SKM-1 treated with dmso at 0.1 percent for 144 hours (cell line): ENCODE results near the gene SCFD2.
"Not testable (repeated sequence)": the region's sequence is repeated elsewhere in the genome, so short reads cannot be mapped to it uniquely, and the experiment has no call there.

ENCODE experiments used
- DNase-seq: peaks from one replicate; lab custom pipeline; 2025; ENCODE audit not compliant: unreplicated experiment; lab: John Stamatoyannopoulos, UW

The SCFD2 gene

DNA sequence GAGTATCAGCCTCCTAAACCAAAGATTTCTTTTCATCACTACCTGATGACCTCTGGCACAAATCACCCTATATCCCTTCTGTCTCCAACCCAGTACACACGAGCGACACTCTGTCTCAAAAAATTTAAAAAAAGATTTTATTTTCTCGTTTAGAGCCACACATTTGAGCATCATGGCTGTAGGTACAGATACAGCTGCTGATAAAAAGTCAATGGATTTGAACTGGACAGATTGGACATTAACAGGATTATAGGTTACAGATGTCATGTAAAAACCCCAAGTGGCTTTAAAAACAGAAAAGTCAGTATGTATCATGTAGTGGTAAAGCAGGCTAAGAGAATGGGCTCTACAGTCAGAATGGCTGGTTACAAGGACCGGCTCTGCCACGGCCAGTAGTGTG, 171.1 kb downstream of the SCFD2 start:
- DNase-seq, result no peak

DNA sequence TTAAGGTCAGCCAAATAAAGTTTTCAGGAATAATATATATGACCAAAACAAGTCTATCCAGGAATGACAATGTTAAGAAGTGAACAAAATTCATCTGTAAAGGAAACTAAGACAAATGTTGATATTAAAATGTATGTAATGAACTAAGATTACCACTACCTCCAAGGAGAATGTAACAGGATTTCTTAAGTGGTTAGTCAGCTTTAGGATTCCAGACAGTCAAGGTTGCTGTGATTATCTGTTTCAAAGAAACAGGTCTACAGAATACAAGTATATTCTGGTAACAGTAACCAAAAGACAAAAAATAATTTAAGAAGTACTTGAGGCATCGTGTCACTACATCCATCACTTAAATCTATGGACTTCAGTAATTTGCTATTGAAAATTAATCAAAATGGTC, 172.8 kb downstream of the SCFD2 start:
- no peak for DNase-seq

DNA sequence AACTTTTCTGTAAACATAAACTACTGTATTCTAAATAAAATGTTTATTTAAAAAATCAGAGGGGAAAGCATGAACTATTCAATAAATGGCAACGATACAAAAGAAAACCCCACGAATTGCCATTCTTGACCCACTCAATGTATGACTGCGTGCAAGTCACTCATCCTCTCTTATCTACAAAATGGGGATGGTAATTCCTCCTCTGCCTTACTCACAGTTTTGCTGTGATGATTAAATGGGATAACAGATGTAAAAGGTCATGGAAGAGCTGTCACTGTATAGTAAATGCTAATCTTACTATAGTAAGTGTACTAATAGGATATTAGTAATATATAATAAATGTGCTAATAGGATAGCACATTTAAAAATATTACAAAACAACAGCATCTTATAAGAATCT, 173.4 kb downstream of the SCFD2 start:
- no peak for DNase-seq

DNA sequence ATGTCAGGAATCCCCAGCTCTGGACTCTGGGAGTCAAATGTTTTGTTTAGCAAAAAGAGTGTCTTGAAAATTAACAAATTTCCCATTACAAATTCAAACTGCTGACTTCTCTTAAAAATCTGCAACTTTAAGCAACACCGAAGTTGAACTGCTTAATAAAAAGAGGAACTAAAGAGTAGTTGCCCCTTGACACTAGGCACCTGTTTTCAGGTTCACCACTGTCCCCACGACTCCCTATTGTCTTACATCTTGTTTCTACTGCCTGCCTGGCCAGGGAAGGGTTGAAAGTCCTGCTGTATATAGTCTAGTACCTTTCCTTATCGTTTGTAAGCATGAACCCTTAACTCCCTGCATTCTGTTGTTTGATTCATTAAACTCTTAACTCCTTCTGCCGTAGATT, 173.9 kb downstream of the SCFD2 start:
- DNase-seq, result no peak

DNA sequence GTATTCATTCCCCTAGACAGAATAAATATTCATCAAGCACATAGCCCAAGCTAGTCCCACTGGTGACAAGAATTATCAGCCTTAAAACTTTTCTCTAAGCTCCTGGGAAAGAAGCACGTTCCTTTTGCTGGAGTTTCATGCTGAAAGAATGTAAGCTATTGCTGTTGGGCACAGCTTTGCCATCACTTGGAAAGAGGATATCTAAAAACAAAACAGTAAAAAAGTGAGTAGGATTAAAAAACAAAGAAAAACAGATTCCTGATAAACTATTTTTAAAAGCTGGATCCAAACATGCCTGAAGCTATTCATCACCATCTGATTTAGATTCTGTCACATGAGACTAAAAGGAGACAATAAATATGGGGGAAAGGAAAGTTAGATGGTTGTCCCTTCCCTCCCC, 176.8 kb downstream of the SCFD2 start:
- no peak for DNase-seq

DNA sequence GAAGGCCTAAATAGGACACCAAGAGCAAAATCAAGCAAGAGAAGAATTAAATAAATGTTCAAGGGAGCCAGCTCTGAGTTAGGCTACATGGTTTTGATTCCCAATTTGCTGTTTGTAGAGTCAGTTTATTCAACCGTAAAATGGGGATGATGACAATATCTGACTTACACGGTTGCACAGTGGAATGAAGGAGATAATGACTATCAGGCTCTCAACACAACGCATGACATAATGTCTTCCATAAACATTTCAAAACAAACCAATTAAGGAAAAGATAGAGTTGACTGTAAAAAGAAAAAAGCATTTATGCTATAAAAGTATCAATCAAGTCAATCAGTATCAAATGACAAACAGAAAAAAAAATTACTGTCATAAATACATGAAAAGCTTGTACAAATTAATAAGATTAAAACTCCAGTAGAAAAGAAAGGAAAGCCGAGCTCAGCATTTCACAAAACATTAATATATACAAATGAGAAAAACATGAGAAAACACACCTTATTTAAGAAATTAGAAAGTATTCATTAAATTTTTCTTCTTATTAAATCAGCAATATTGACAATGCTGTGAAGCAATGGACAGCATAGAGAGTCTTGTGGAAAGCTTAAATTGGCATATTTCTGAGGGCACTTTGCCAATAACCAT, 179.0 kb downstream of the SCFD2 start:
- no peak for DNase-seq

DNA sequence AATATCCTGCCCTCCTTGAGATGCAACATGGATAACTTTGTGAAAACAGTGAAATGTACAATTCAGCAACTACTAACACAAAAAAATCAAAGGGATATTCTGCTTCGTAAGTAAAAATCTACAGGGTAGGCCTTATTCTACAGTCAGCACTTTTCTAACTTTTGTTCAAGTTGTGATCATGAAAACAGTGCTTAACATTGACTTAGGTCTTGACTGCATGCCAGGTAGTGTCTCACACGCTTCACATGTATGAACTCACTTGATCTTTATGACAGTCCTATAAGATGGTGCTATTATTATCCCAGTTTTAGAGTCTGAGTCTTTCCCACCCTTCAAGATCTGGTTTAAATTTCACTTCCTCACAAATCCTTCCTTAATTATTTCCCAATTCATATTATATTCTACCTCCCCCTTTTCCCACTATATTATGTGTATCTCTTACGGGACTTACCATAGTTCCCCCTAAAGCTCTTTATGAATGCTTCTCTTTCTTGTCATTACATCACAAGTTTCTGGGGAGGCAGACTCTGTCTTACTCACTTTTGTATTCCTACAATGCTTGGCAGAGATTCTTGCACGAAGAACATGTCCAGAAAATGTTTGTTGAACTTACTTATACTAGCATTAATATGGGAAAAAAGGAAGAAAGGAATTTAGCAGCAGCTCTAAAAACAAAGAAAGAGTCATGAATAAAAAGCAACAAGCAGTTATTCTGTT, 179.8 kb downstream of the SCFD2 start:
- no peak for DNase-seq

DNA sequence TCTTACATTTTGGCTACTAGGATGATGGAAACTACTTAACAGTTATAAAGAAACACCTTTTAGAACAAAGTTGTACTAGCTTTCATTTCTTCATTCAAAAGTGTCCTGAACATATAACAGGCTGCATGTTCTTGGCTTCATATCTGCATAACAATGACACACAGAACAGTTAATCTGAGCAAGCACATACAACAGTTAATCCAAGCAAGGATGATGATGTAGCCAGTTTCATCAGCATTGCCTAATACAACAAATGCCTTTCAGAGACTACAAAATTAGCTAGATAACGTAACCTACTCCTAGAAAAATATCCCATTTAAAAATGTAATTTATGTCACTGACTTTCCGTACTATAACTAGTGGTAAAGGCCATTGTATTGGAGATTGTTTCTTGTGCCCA, 182.1 kb downstream of the SCFD2 start:
- no peak for DNase-seq

DNA sequence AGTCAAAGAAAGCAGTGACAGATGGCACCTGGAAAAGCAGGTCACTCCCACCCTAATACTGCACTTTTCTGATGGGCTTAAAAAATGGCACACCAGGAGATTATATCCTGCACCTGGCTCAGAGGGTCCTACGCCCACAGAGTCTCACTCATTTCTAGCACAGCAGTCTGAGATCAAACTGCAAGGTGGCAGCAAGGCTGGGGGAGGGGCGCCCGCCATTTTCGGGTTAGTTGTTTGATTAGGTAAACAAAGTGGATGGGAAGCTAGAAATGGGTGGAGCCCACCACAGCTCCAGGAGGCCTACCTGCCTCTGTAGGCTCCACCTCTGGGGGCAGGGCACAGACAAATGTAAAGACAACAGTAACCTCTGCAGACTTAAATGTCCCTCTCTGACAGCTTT, 188.1 kb downstream of the SCFD2 start:
- DNase-seq, result not testable (repeated sequence)

DNA sequence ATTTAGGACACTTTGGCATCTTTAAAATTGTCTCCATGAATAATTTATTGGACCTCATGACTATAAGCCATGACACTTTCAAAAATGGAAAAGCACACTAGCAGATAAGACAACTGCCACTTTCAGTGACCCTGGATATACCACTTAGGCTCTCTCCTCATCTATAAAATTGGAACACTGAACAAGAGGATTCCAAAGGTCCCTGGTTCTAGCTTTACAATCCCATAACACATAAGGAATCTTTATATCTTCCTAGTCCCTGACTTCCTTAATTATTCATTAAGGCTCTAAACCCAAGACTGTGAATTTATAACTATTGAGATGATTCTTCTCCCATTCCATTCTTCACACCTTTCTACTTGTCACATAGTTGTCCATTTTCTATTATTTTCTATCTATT, 190.2 kb downstream of the SCFD2 start:
- no peak for DNase-seq

DNA sequence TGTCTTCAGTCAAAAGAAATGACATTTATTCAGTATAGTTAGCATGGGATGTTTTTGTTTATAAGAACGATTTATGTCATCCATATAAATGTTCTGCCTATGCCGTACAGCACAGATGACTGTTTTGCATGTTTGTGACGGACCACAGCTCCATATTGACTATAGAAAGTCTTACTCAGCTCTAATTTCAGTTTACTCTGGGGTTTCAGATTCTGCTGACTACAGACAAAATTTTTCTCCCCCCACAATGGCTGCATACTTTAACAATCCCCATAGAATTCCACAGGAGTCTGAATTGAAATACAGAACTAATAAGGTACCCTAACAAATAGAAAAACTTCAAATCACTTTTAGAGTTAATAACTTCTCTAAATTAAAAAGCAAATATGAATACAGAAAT, 191.0 kb downstream of the SCFD2 start:
- DNase-seq, result no peak

DNA sequence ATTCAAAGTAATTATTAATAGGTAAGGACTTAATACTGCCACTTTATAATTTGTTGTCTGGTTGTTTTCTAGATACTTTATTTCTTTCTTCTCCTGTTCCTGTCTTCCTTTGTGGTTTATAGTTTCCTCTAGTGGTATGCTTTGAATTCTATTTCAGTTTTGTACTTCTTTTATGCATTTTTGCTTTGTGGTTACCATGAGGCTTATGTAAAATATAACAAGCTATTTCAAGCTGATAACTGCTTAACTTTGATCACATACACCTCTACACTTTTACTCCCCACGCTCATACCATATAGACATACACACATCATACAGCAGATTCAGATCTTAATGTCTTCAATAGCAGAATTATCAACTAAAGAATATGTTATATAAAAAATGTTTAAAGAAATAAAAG, 192.3 kb downstream of the SCFD2 start:
- no peak for DNase-seq

DNA sequence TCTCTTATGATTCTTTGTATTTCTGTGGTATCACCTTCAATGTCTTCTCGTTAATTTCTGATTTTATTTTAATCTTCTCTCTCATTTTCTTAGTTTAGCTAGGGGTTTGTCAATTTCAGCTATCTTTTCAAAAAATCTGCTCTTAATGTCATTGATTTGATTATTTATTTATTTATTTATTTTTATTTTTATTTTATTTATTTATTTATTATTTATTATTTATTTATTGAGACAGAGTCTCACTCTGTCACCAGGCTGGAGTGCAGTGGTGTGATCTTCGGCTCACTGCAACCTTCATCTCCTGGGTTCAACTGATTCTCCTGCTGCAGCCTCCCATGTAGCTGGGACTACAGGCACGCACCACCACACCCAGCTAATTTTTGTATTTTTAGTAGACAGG, 194.1 kb downstream of the SCFD2 start:
- no peak for DNase-seq

DNA sequence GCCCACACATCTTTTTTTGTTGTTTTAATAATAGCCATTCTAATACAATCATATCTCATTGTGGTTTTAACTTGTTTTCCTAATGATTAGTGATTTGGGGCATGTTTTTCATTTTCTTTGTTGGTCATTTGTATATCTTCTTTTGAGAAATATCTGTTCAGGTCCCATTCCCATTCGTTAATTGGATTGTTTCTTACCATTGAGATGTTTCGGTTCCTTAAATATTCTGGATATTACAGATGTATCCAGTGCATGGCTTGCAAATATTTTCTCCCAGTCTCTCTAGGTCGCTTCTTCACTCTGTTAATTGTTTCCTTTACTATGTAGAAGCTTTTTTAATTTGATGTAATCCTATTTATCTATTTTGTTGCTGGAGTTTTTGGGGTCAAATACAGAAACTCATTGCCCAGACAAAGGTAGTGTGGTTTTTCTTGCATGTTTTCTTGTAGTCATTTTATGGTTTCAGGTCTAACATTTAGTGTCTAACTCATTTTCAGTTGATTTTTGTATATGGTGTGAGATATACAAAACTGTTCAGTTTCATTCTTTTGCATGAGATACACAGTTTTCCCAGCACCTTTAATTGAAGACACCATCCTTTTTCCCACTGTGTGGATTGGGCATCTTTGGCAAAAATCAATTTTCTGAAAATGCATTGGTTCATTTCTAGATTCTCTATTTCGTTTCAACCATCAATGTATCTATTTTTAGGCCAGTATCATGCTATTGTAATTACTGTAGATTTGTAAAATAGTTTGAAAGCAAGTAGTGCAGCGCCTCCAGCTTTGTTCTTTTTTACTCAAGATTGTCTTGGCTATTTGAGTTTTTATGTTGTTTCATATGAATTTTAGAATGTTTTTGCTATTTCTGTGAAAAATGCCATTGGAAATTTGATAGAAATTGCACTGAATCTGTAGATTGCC, 195.9 kb downstream of the SCFD2 start:
- DNase-seq, result no peak

DNA sequence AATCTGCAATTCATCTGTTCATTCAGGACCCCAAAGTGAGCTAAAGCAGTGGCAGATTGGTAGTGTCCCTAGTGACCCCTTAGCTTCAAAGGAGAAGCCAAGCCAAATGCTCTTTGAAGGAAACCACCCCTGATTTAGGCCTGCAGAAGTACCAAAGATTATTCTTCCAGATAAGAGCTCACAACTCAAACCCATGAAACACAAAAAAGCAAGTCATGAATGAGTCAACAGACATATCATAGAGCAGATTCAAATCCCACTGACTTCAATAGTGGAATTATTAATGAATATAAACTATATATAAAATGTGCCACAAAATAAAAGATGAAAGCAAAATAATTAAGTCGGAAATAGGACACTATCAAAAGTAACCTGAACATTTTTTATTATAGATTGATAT, 197.6 kb downstream of the SCFD2 start:
- DNase-seq, result no peak

DNA sequence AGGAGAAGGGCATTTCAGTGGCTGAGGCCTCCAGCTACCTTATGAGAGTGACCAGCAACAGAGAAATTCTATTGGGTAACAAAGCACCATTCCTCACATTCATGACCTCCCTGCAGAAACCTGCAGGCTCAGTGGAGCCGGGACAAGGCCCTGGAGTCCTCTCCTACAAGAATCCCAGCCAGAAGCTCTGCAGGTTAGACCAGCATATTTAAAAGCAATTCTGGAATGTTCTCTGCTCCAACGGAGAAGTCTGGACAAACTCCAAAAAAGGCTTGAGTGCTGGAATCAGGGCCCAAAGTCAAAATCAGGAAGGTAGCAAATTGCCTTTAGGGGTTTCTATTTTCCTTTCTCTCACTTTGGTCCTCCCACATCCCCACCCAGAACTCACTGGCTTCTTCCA, 202.9 kb downstream of the SCFD2 start:
- no peak for DNase-seq

DNA sequence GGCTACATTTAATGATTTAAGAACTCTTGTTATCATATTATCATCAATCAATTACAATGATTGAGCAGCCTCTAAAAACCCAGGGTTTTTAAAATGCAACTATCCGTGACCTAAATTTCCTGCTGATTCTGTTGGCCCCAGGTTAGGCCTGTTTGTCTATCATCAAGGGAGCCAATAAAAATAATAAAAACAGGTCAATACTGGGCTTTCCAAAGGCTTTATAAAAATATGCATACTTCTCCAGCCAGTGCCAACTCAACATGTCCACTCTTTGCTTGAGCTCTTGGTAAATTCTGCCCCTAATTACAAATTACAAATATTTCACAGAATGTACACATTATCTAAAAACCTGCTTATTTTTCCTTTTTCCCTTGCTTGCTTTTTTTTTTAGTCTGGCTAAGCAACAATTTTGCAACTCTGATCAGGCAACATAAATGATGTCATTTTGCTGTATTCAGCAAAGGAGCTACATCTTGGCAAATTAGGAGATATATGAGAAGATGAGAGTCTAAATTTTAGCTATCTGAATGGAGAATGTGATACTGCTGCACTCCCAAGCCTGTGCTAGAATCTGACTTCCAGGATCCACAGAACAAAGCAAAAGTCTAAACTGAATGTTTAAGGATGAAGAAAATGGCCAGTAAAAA, 204.0 kb downstream of the SCFD2 start:
- DNase-seq, result no peak

DNA sequence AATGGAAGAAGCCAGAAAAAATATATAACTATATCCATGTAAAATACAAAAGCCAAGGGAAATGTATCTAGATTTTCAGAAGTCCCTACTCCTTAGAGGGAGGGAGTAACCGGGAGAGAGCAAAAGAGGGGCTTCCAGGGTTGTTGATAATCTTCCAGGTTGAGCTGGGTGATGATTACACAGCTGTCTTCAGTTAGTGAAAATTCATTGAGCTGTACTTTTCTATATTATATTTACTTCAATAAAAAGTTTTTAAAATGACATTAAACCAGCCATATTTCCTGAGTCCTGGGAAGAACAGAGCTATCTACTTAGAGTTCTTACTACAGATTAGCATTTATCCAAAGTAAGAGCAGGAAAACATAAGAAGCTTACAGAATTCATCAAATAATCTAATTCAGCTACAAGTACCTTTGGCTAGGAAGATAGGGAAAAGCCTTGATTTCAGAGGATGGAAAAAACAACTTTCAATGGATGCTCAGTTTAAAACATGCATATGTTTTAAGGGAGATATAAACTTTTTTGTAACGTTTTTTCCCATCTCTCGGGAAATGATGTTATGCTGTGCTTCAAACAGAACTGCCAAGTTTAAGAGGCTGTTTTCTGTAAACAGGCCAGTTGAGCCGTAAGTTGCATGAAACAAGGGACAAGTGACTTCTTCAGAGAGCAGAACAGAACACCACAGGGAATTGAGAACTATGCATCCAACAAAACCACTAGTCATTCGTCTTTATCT, 204.6 kb downstream of the SCFD2 start:
- DNase-seq, result no peak

DNA sequence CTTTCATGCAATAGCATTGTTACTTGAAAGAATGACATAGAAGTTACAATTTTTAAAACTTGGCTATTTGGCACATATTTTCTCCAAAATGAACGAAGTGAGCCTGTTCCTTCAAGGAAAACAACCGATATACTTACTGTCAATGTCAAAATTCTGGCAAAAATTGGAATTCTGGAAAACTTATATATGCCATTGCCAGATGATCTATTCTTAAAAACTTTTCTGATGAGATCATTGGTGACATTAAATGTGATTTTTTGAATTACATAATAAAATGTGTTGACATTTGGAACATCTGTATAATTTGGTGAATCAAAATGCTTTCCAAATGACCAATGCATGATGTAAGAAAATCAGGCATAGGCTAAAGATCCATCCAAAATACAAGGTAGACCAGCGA, 209.0 kb downstream of the SCFD2 start:
- DNase-seq, result no peak

DNA sequence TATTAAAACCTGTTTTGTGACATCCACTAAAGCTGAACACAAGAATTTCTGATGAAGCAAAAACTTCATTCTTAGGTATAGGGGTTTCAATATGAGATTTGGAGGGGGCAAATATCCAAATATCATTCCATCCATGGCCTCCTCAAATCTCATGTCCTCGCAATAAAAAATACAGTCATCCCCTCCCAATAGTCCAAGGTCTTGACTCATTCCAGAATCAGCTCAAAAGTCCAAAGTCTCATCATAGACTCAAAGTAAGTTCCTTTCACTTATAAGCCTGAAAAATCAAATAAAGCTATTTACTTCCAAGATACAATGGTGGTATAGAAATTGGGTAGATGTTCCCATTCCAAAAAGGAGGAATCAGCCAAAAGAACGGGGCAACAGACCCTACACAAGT, 213.4 kb downstream of the SCFD2 start:
- DNase-seq, result no peak

DNA sequence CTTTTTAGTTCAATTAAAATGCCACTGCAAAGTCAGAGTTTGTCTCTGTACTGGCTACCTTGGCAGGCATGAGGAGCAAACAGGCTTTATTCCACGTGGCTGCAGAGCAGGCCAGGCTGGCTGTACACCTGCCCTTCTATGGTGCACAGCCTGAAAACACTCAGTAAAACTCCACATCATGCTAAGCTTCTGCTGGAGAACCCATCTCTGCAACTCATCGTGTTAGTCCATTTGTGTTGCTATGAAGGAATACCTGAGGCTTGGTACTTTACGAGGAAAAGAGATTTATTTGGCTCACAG, 214.4 kb downstream of the SCFD2 start:
- no peak for DNase-seq
